HG03159 (cell line): ENCODE results near the gene ATP9A.

Experiments used
- ATAC-seq: cut with Tn5 transposase; IDR thresholded peaks from one replicate; pipeline ENCODE4 v1.9.1; 2021; ENCODE audit warnings: mild to moderate bottlenecking, moderate library complexity; ENCODE audit not compliant: unreplicated experiment

The ATP9A gene

DNA sequence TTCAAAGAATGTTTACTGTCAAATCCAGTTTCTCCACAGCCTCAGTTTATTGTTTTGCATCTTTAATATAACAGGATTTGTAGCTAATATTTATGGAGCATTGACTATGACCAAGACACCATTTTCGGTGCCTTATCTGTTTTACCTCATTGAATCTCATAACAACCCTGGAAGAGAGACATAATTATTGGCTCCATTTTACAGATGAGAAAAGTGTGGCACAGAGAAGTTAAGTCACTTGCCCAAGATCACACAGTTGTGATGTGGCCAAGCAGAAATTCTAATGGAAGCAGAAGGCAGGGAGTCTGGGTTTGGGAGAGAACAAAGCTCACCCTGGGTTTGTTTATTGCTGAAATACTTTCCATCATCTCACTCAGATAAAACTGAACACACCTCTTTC, 208.1 kb downstream of the ATP9A start:
- ATAC-seq = no peak

DNA sequence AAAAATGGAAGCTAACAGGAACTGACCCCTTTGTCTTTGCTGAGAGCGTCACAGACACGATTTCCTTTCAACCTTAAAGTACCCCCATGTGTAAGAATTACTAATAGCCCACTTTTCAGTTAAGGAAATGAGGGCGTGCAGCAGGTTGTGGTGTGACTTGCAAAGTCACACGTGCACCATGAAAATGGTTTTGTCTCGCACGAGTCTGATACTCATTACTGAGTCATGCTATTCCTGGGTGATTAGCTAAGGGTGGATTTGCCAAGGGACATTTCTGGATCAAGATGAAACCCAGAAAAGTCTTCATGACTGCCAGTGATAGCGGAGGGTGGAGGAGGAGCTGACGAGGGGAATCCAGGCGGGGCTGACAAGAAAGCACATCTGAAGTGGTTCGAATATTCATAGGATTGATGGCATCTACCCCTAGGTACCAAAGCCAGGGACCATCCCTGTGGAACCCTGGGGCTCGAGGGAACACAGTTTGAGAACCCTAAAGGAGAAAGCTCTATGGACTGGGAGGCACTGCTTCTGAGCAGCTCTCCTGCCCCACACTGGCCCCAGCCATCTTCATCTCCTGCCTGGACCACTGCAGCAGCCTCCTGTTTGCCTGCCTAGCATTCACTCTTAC, 213.5 kb downstream of the ATP9A start:
- no peak for ATAC-seq

GRCh38 chr20:51553897-51554486, 214.2 kb downstream of the ATP9A start:
- no peak for ATAC-seq

DNA sequence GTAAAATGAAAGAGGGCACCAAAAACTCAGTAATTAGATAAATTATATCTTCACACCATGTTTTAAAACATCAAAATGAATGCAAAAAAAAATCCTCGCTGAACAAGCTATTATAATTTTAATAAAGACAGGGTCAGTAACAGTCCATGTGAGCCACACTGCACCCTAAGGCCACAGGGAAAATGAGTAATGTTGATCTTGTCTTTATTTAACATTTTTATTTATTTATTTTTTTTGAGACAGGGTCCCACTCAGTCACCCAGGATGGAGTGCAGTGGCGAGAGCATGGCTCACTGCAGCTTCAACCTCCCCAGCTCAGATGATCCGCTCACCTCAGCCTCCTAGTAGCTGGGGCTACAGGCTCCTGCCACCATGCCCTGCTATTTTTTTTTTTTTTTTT, 217.0 kb downstream of the ATP9A start:
- ATAC-seq = no peak

- ATAC-seq = no peak
Measured at GRCh38 chr20:51549474-51549873, 218.7 kb downstream of the ATP9A start.

DNA sequence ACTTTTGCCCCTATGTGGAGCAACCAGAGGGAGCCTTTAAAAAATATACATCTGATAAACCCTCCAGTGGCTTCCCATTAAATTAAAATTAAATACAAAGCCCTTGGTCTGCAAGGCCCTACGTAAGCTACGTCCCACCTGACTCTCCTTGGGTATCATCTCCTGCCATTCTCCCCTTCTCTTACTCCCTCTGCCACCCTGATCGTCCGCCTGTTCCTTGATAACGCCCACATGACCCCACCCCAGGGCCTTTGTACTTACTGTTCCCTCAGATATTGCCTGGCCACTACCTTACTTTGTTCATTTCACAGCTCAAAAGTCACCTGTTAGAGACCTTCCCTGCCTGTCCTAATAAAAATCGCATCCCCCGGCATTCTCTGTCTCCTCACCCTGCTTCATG, 220.2 kb downstream of the ATP9A start:
- no peak for ATAC-seq
